ENCODE measurements around the gene LIN54.

DNA sequence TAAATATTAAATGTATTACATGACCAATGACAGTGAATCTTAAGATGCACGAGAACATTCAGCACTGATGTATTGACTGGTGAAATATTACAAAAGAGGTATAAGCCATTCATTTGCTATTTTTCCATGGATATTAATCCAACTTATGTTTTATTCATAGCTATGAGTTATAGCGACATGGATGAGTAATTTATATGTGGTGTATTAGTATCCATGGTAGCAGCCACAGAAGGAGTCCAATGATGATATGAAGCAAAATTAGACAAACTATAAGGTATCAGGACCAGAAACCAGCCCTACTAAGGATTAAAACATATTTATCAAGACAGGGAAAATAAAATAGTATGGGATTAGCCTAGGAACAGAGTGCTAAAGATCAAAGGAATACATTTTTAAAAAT lies 59.4 kb downstream of the LIN54 start:
- TF ChIP-seq POLR2AphosphoS5 (IDR thresholded peaks at IDR 0.05) (no peak), CTCF (IDR thresholded peaks at IDR 0.05) (no peak)
